Measurements from ENCODE around the gene PTS. TPM values are rescaled to one million over a fixed set of nuclear protein-coding genes. Genes with fewer than 3 reads are reported as not detected.

Gene PTS
- total and polyA plus RNA-seq, 9 of the 15 experiments (the other 6 are each of a cell fraction or from before 2014, with no cell fraction given) = 27.1 to 72.7 (median 41.1) TPM

DNA sequence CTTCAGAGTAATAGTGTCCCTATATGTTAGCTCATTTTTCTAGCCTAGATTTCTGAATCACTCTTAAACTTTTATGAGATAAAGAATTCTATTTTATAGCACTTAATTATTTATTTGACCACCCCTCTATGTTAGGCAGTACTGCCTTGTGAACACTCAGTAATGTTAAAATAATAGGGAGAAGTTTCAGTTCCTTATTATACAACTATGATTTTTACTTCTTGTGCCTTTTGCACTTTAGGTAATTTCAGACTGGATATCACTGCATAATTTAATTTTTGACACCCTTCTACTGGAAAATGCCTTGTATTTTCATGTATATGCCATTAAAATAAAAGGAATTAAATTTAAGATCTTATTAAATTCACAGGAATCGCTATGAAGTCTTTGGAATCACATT, 47.8 kb upstream of the PTS start:
- FAIRE-seq (no peak), ATAC-seq (no peak), DNase-seq (ENCODE audit: extremely low read depth in 1 of 4, low spot score in 3 of 4) (no peak)
- H3K79me2 ChIP-seq (ENCODE audit: control insufficient read depth, insufficient read depth, low read length) = no peaks in the 10 kb centered on the region
- 7% methylated on average over 1 of the region's 1 CpG for WGBS (ENCODE audit: insufficient coverage, low coverage, missing lambda C conversion rate)
- no peak overlapping the region for H3K4me3 ChIP-seq
- peaks cover 3% of the 10 kb centered on the region; the same call in 1 of the 2 replicates for H4K20me1 ChIP-seq (replicated peaks; ENCODE audit: control insufficient read depth, insufficient read depth, low read length)
- H3K36me3 ChIP-seq (ENCODE audit: control insufficient read depth, insufficient read depth, low read length) = no peaks in the 10 kb centered on the region
- H3K9ac ChIP-seq (ENCODE audit: insufficient read depth in 1 of 2, low read depth in 2 of 2, low read length in 2 of 2) = no peak overlapping the region
- no peak overlapping the region for H3K4me2 ChIP-seq (ENCODE audit: insufficient read depth, low read length)
- H3K9me3 ChIP-seq (replicated peaks; ENCODE audit: control insufficient read depth, insufficient read depth, low read depth, low read length) = no peaks in the 10 kb centered on the region
- TF ChIP-seq, protein P1, sequence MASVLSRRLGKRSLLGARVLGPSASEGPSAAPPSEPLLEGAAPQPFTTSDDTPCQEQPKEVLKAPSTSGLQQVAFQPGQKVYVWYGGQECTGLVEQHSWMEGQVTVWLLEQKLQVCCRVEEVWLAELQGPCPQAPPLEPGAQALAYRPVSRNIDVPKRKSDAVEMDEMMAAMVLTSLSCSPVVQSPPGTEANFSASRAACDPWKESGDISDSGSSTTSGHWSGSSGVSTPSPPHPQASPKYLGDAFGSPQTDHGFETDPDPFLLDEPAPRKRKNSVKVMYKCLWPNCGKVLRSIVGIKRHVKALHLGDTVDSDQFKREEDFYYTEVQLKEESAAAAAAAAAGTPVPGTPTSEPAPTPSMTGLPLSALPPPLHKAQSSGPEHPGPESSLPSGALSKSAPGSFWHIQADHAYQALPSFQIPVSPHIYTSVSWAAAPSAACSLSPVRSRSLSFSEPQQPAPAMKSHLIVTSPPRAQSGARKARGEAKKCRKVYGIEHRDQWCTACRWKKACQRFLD (CRISPR knock-in tag; IDR thresholded peaks at IDR 0.05) = no peak
- TF ChIP-seq KDM5B (IDR thresholded peaks at IDR 0.05; ENCODE audit: insufficient replicate concordance, low read depth, low read length) (no peak), ZNF644 (tag; IDR thresholded peaks at IDR 0.05; ENCODE audit: low read depth) (no peak), SPI1 (IDR thresholded peaks at IDR 0.05; ENCODE audit: borderline replicate concordance, low read depth, low read length) (no peak), BDP1 (IDR thresholded peaks at IDR 0.05; ENCODE audit: insufficient read depth, insufficient read length) (no peak)
- POLR2A ChIA-PET = no interaction called here
- H2AFZ ChIP-seq (ENCODE audit: low read depth, low read length) = no peak overlapping the region
- BruUV-seq (replicated peaks) = no TSS peak
- peaks cover 0 to 8% of the 10 kb centered on the region in 2 experiments; a peak in 2 of 5 replicates for H3K27me3 ChIP-seq (ENCODE audit: control insufficient read depth in 2 of 2, insufficient read depth in 2 of 2, low read length in 2 of 2)
- peaks cover 0 to 8% of the 10 kb centered on the region in 2 experiments; a peak in 2 of 5 replicates for H3K4me1 ChIP-seq (replicated peaks in 1 of 2; ENCODE audit: control insufficient read depth in 2 of 2, insufficient read depth in 2 of 2, low read length in 2 of 2)
- intact Hi-C loops (cut with micrococcal nuclease) (no loop called here), in situ Hi-C loops (cut with MboI) (no loop called here)
- CTCF ChIA-PET (ENCODE audit: low intra/inter-chr PET ratio) = no interaction called here
- no peaks in the 10 kb centered on the region for H3K9me1 ChIP-seq (ENCODE audit: control insufficient read depth, insufficient read depth, low read length)
- no peak overlapping the region for H3K27ac ChIP-seq (ENCODE audit: extremely low read depth, low read depth, low read length)

Data from K562 (cell line).